Bronchial epithelial cell (primary cell): ENCODE data around the gene SCGB3A2. TPM values are rescaled to one million over a fixed set of nuclear protein-coding genes. Genes with fewer than 3 reads are reported as not detected.
"Not testable (repeated sequence)": the region's sequence is repeated elsewhere in the genome, so short reads cannot be mapped to it uniquely, and the experiment has no call there.

Experiments
- DNase-seq: peaks from one replicate; pipeline ENCODE4 v3.0.0-alpha.2; 2010; ENCODE audit warnings: low read depth
- FAIRE-seq: peaks from 2 replicates; lab custom pipeline; 2011; peaks lifted over from hg19 to GRCh38; lab: Jason Lieb, UNC
- H3K27me3 ChIP-seq: 2 replicates; pipeline ENCODE4 v1.5.1; 2011; ENCODE audit warnings: low read length; ENCODE audit not compliant: control insufficient read depth, insufficient read depth
- H3K36me3 ChIP-seq: 2 replicates; pipeline ENCODE4 v1.5.1; 2011; ENCODE audit warnings: low read length; ENCODE audit not compliant: control insufficient read depth, insufficient read depth
- H3K4me3 ChIP-seq: 2 replicates; pipeline ENCODE4 v1.5.1; 2011; ENCODE audit warnings: mild to moderate bottlenecking, low read depth, low read length, control low read depth
- CTCF ChIP-seq: IDR thresholded peaks from 2 replicates; pipeline ENCODE4 v1.5.1; 2011; ENCODE audit warnings: mild to moderate bottlenecking, moderate library complexity, low read length, control low read depth, inconsistent platforms; ENCODE audit not compliant: insufficient read depth, severe bottlenecking
- total RNA-seq: library from RNA; depleted of rRNA; stranded (reverse); fragments of >200 nt; gene quantifications from 2 replicates; pipeline ENCODE4 v1.2.1, GENCODE V29; 2014

The SCGB3A2 gene
- total RNA-seq, 1 donor from 2014 or later: not detected

- FAIRE-seq (no peak), DNase-seq (no peak)
- Histone ChIP-seq H3K27me3 (no peaks in the 10 kb centered on the region), H3K36me3 (no peaks in the 10 kb centered on the region), H3K4me3 (no peak overlapping the region)
- no peak for TF ChIP-seq CTCF
Observed at GRCh38 chr5:147863454-147864158, 14.9 kb upstream of the SCGB3A2 start.

- FAIRE-seq (no peak), DNase-seq (no peak)
- Histone ChIP-seq H3K36me3 (no peaks in the 10 kb centered on the region), H3K27me3 (no peaks in the 10 kb centered on the region), H3K4me3 (no peak overlapping the region)
- TF ChIP-seq CTCF: no peak
Observed at GRCh38 chr5:147869112-147869511, 9.4 kb upstream of the SCGB3A2 start.

- not testable (repeated sequence) for H3K4me3 ChIP-seq, H3K27me3 ChIP-seq, DNase-seq, FAIRE-seq, H3K36me3 ChIP-seq
Observed at GRCh38 chr5:147869892-147870291, 8.6 kb upstream of the SCGB3A2 start.

- not testable (repeated sequence) for H3K36me3 ChIP-seq, FAIRE-seq, DNase-seq, H3K27me3 ChIP-seq, H3K4me3 ChIP-seq
Observed at GRCh38 chr5:147871980-147872549, 6.4 kb upstream of the SCGB3A2 start.

- not testable (repeated sequence) for DNase-seq
Observed at GRCh38 chr5:147872744-147873435, 5.6 kb upstream of the SCGB3A2 start.

GRCh38 chr5:147874118-147874875, 4.2 kb upstream of the SCGB3A2 start:
- not testable (repeated sequence) for DNase-seq, H3K4me3 ChIP-seq, H3K36me3 ChIP-seq, H3K27me3 ChIP-seq, FAIRE-seq

More at GRCh38 chr5:147872744-147873435, 5.6 kb upstream of the SCGB3A2 start:
- not testable (repeated sequence) for FAIRE-seq, H3K4me3 ChIP-seq, H3K36me3 ChIP-seq, H3K27me3 ChIP-seq

- TF ChIP-seq CTCF: no peak
- Histone ChIP-seq H3K27me3 (peaks cover 1% of the 10 kb centered on the region), H3K4me3 (no peak overlapping the region), H3K36me3 (no peaks in the 10 kb centered on the region)
- DNase-seq (no peak), FAIRE-seq (no peak)
Observed at GRCh38 chr5:147874910-147875367, 3.6 kb upstream of the SCGB3A2 start.
